SK-N-SH (cell line): Measurements from ENCODE around the gene CDCP2. TPM values are rescaled to one million over a fixed set of nuclear protein-coding genes. Genes with fewer than 3 reads are reported as not detected.

Experiments
- CTCF ChIA-PET: fragments of 300-600, 350-600 bp; formaldehyde crosslinking; extraction: SDS; loops from one replicate; lab custom pipeline; 2021; lab: Yijun Ruan, JAX
- POLR2A ChIA-PET: fragments of 350-600 bp; sonication (Branson Sonifier 250); formaldehyde crosslinking; extraction: SDS; loops from one replicate; lab custom pipeline; 2020; ENCODE audit warnings: antibody characterized with exemption, inconsistent platforms; lab: Yijun Ruan, JAX
- DNase-seq: peaks from one replicate; pipeline ENCODE4 v3.0.0; 2012
- H2AFZ ChIP-seq: fragments of 200-600 bp; sonication (generic); 2 replicates; pipeline ENCODE4 v1.8.1; 2016; ENCODE audit warnings: antibody characterized with exemption, mild to moderate bottlenecking, low read depth
- H3F3A ChIP-seq: fragments of 200-600 bp; sonication (generic); replicated peaks from 2 replicates; pipeline ENCODE3; 2016; ENCODE audit warnings: antibody characterized with exemption, mild to moderate bottlenecking; ENCODE audit not compliant: insufficient read depth
- H3K27ac ChIP-seq, 2 experiments: fragments of 200-500 bp in 1 of 2; fragments of 200-600 bp in 1 of 2; sonication (Bioruptor generic) in 1 of 2; sonication (generic), shearing (Covaris generic) in 1 of 2; 2 replicates each; pipeline versions ENCODE4 v1.5.1 to v1.6.1; 2014 to 2016; ENCODE audit warnings: low read depth in 2 of 2, inconsistent platforms in 1 of 2, low read length in 1 of 2, mild to moderate bottlenecking in 1 of 2, mixed read lengths in 1 of 2
- H3K27me3 ChIP-seq: fragments of 200-600 bp; sonication (generic), shearing (Covaris generic); 2 replicates; pipeline ENCODE4 v1.6.1; 2016; ENCODE audit warnings: mixed run types; ENCODE audit not compliant: insufficient read depth
- H3K36me3 ChIP-seq, 2 experiments: fragments of 200-500 bp in 1 of 2; fragments of 200-600 bp in 1 of 2; sonication (Bioruptor generic) in 1 of 2; sonication (generic) in 1 of 2; replicated peaks in 1 of 2; 2 replicates each; pipeline versions ENCODE3 to v1.5.1; 2014 to 2016; ENCODE audit warnings: low read length in 1 of 2, mild to moderate bottlenecking in 1 of 2; ENCODE audit not compliant: insufficient read depth in 2 of 2, control insufficient read depth in 1 of 2
- H3K4me1 ChIP-seq, 2 experiments: fragments of 200-500 bp in 1 of 2; fragments of 200-600 bp in 1 of 2; sonication (Bioruptor generic) in 1 of 2; sonication (generic), shearing (Covaris generic) in 1 of 2; 2 replicates each; pipeline versions ENCODE4 v1.5.1 to v1.6.1; 2014 to 2016; ENCODE audit warnings: low read depth in 1 of 2, low read length in 1 of 2, mixed run types in 1 of 2; ENCODE audit not compliant: insufficient read depth in 2 of 2, control insufficient read depth in 1 of 2
- H3K4me2 ChIP-seq: fragments of 200-600 bp; sonication (generic), shearing (Covaris generic); 2 replicates; pipeline ENCODE4 v1.6.1; 2017; ENCODE audit warnings: mixed run types
- H3K4me3 ChIP-seq, 2 experiments: fragments of 200-500 bp in 1 of 2; fragments of 200-600 bp in 1 of 2; sonication (Bioruptor generic) in 1 of 2; sonication (generic), shearing (Covaris generic) in 1 of 2; 2 replicates each; pipeline versions ENCODE4 v1.5.1 to v1.8.1; 2014 to 2016; ENCODE audit warnings: low read depth in 2 of 2, inconsistent platforms in 1 of 2, low read length in 1 of 2, mild to moderate bottlenecking in 1 of 2, mixed read lengths in 1 of 2, moderate library complexity in 1 of 2
- H3K79me2 ChIP-seq: fragments of 200-600 bp; sonication (generic); 2 replicates; pipeline ENCODE4 v1.8.1; 2017; ENCODE audit warnings: mild to moderate bottlenecking; ENCODE audit not compliant: insufficient read depth
- H3K9ac ChIP-seq: fragments of 200-600 bp; sonication (generic); 2 replicates; pipeline ENCODE4 v1.6.1; 2017; ENCODE audit warnings: mixed run types
- H3K9me2 ChIP-seq: fragments of 200-600 bp; sonication (generic); 2 replicates; pipeline ENCODE4 v1.6.1; 2017; ENCODE audit warnings: mixed run types
- H3K9me3 ChIP-seq: fragments of 200-600 bp; sonication (generic); 2 replicates; pipeline ENCODE4 v1.6.1; 2017; ENCODE audit warnings: mixed run types, mild to moderate bottlenecking, moderate library complexity
- H4K20me1 ChIP-seq: fragments of 200-600 bp; sonication (generic); 2 replicates; pipeline ENCODE4 v1.6.1; 2017; ENCODE audit warnings: mild to moderate bottlenecking, mixed run types; ENCODE audit not compliant: insufficient read depth
- CHD2 ChIP-seq: fragments of 150-350 bp; IDR thresholded peaks from 2 replicates; pipeline ENCODE4 v1.6.1; 2018; ENCODE audit warnings: low read length; ENCODE audit not compliant: partially characterized antibody
- ELF1 ChIP-seq: IDR thresholded peaks from 2 replicates; pipeline ENCODE4 v1.4.0; 2012
- EP300 ChIP-seq, 2 experiments: IDR thresholded peaks; 2 replicates each; pipeline versions ENCODE4 v1.4.0 to v1.6.1; 2012; ENCODE audit warnings: borderline replicate concordance in 1 of 2, low read depth in 1 of 2, low read length in 1 of 2
- EZH2phosphoT487 ChIP-seq: fragments of 200-600 bp; sonication (generic); IDR thresholded peaks from 2 replicates; pipeline ENCODE4 v1.6.1; 2017; ENCODE audit warnings: low read depth, mixed run types, mild to moderate bottlenecking, antibody characterized with exemption, moderate library complexity, borderline replicate concordance
- FOSL2 ChIP-seq: IDR thresholded peaks from 2 replicates; pipeline ENCODE4 v1.4.0; 2012; ENCODE audit warnings: low read depth, mild to moderate bottlenecking, moderate library complexity, borderline replicate concordance
- FOXJ3 ChIP-seq: sonication (generic); formaldehyde crosslinking; IDR thresholded peaks from 2 replicates; pipeline ENCODE4 v1.5.1; 2020; ENCODE audit warnings: mild to moderate bottlenecking, missing genetic modification reagents
- FOXM1 ChIP-seq: IDR thresholded peaks from 2 replicates; pipeline ENCODE4 v1.4.0; 2012; ENCODE audit warnings: low read depth, mild to moderate bottlenecking
- GABPA ChIP-seq: IDR thresholded peaks from 2 replicates; pipeline ENCODE4 v1.4.0; 2012; ENCODE audit warnings: low read depth, mild to moderate bottlenecking
- GATA2 ChIP-seq: sonication (generic); formaldehyde crosslinking; IDR thresholded peaks from 2 replicates; pipeline ENCODE4 v1.5.0; 2020; ENCODE audit warnings: mild to moderate bottlenecking, missing genetic modification reagents
- MEF2A ChIP-seq: IDR thresholded peaks from 2 replicates; pipeline ENCODE4 v1.4.0; 2012; ENCODE audit warnings: low read depth, borderline replicate concordance
- MXI1 ChIP-seq: IDR thresholded peaks from 2 replicates; pipeline ENCODE4 v1.6.1; 2012; ENCODE audit warnings: mild to moderate bottlenecking, low read depth, low read length, improper control_type of control experiment
- NFIC ChIP-seq: IDR thresholded peaks from 2 replicates; pipeline ENCODE4 v1.4.0; 2012; ENCODE audit warnings: borderline replicate concordance
- POLR2AphosphoS5 ChIP-seq: IDR thresholded peaks from 2 replicates; pipeline ENCODE4 v1.6.1; 2012; ENCODE audit warnings: low read depth, low read length
- RCOR1 ChIP-seq: fragments of 150-350 bp; IDR thresholded peaks from 2 replicates; pipeline ENCODE4 v1.6.1; 2017; ENCODE audit warnings: antibody characterized with exemption, low read length
- RXRA ChIP-seq: IDR thresholded peaks from 2 replicates; pipeline ENCODE4 v1.4.0; 2012; ENCODE audit warnings: low read depth, mild to moderate bottlenecking, borderline replicate concordance
- SMC3 ChIP-seq: IDR thresholded peaks from 2 replicates; pipeline ENCODE4 v1.6.1; 2012; ENCODE audit warnings: low read depth, low read length, improper control_type of control experiment
- TCF12 ChIP-seq: IDR thresholded peaks from 2 replicates; pipeline ENCODE4 v1.4.0; 2012
- YY1 ChIP-seq: IDR thresholded peaks from 2 replicates; pipeline ENCODE4 v1.4.0; 2012; ENCODE audit warnings: low read depth, mild to moderate bottlenecking
- WGBS: methylation state at CpG from one replicate; pipeline ENCODE4 v1.1.6; 2017; ENCODE audit warnings: low lambda C conversion rate; 5-methylcytosine and 5-hydroxymethylcytosine counted together
- polyA plus RNA-seq, 3 experiments: library from polyadenylated mRNA; depleted of rRNA; stranded (reverse); fragments of >200 nt; gene quantifications; 2 replicates each; pipeline ENCODE4 v1.2.3, GENCODE V29; 2012
- TF ChIP-seq, protein P1 (sequence below): IDR thresholded peaks from 2 replicates; pipeline ENCODE4 v1.4.0; 2012; ENCODE audit warnings: low read depth, borderline replicate concordance
- TF ChIP-seq, protein P2 (sequence below): fragments of 200-600 bp; sonication (generic); IDR thresholded peaks from 2 replicates; pipeline ENCODE4 v1.6.1; 2017; ENCODE audit warnings: antibody characterized with exemption, mild to moderate bottlenecking, moderate library complexity
- TF ChIP-seq, protein P3 (sequence below): fragments of 150-350 bp; IDR thresholded peaks from 2 replicates; pipeline ENCODE4 v1.6.1; 2017; ENCODE audit warnings: antibody characterized with exemption, low read length, low read depth, borderline replicate concordance

Gene CDCP2
- polyA plus RNA-seq, 1 of the 3 experiments (the other 2 are of a cell fraction) = not detected

DNA sequence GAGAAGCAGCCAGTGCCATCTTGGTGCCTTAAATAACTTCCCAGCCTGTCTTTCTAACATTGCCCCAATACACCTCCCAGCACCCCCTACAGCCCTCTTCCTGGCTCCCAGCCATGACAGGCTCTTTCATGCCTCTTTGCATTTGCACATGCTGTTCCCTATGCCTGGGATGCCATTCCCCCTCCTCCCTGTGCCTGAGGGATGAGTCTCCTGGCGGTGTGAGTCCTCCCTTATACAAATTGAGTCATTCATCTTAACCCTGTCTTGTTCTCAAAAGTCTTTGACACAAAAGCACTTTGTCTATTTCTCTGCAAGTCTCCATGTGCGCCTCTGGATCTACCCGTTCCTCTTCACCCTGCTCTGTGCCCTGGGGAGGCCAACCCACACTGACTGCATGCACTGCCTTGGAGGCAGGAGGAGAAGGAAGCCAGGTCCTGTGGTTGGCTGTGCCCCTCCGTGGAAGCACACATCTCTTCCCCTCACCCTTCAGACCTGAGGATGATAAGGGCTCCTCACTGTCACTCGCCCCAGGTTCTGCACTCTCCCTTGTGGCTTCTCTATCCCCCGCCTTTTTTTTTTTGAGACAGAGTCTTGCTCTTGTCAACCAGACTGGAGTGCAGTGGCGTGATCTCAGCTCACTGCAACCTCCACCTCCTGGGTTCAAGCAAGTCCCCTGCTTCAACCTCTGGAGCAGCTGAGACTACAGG is 25.1 kb downstream of the CDCP2 start:
- H3K4me1 ChIP-seq = no peaks in the 10 kb centered on the region; a peak in 1 of 4 replicates
- no peak overlapping the region for H3K9ac ChIP-seq
- H3K27ac ChIP-seq = no peak overlapping the region
- no peak for DNase-seq
- 71% methylated on average over 7 of the region's 7 CpGs for WGBS
- TF ChIP-seq NFIC = no peak
- no peak for TF ChIP-seq FOXJ3
- TF ChIP-seq MEF2A = no peak
- no peak for TF ChIP-seq FOSL2
- no peak for TF ChIP-seq GATA2 (CRISPR knock-in tag)
- no peak for TF ChIP-seq SMC3
- TF ChIP-seq, protein P1, sequence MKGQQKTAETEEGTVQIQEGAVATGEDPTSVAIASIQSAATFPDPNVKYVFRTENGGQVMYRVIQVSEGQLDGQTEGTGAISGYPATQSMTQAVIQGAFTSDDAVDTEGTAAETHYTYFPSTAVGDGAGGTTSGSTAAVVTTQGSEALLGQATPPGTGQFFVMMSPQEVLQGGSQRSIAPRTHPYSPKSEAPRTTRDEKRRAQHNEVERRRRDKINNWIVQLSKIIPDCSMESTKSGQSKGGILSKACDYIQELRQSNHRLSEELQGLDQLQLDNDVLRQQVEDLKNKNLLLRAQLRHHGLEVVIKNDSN = no peak
- no peak for TF ChIP-seq GABPA
- TF ChIP-seq RCOR1 = no peak
- TF ChIP-seq, protein P2, sequence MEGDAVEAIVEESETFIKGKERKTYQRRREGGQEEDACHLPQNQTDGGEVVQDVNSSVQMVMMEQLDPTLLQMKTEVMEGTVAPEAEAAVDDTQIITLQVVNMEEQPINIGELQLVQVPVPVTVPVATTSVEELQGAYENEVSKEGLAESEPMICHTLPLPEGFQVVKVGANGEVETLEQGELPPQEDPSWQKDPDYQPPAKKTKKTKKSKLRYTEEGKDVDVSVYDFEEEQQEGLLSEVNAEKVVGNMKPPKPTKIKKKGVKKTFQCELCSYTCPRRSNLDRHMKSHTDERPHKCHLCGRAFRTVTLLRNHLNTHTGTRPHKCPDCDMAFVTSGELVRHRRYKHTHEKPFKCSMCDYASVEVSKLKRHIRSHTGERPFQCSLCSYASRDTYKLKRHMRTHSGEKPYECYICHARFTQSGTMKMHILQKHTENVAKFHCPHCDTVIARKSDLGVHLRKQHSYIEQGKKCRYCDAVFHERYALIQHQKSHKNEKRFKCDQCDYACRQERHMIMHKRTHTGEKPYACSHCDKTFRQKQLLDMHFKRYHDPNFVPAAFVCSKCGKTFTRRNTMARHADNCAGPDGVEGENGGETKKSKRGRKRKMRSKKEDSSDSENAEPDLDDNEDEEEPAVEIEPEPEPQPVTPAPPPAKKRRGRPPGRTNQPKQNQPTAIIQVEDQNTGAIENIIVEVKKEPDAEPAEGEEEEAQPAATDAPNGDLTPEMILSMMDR = no peak
- H3F3A ChIP-seq = peaks cover 4% of the 10 kb centered on the region
- H3K79me2 ChIP-seq = no peaks in the 10 kb centered on the region
- H3K4me2 ChIP-seq = no peak overlapping the region
- ChIA-PET CTCF (interaction anchor here (1.6 to 1.7 kb wide), 2 partner anchors 49 to 362 kb away, joined by 3 to 5 read pairs; no protein-coding TSS in a partner anchor), POLR2A (no interaction called here)
- no peaks in the 10 kb centered on the region for H3K27me3 ChIP-seq
- H3K36me3 ChIP-seq = no peaks in the 10 kb centered on the region
- H3K9me2 ChIP-seq = no peaks in the 10 kb centered on the region
- no peak overlapping the region for H3K4me3 ChIP-seq
- no peaks in the 10 kb centered on the region for H3K9me3 ChIP-seq
- no peak overlapping the region for H2AFZ ChIP-seq
- no peaks in the 10 kb centered on the region for H4K20me1 ChIP-seq

- Histone ChIP-seq H3K27me3 (no peaks in the 10 kb centered on the region), H3K9ac (no peak overlapping the region), H3K4me3 (no peak overlapping the region), H3K36me3 (no peaks in the 10 kb centered on the region), H3K4me2 (no peak overlapping the region), H3F3A (peaks cover 4% of the 10 kb centered on the region), H4K20me1 (no peaks in the 10 kb centered on the region), H3K4me1 (peaks cover under 1 to 4% of the 10 kb centered on the region in 2 experiments; a peak in 2 of 4 replicates), H3K27ac (no peak overlapping the region), H3K79me2 (no peaks in the 10 kb centered on the region), H2AFZ (no peak overlapping the region), H3K9me2 (no peaks in the 10 kb centered on the region), H3K9me3 (no peaks in the 10 kb centered on the region)
- DNase-seq = no peak
- ChIA-PET CTCF (interaction anchor here (0.9 to 6.4 kb wide), 6 partner anchors 44 to 422 kb away, joined by 3 to 75 read pairs (median 3); partner anchors contain the start of gene ACOT11), POLR2A (interaction anchor here (0.8 kb wide), 1 partner anchor 363 kb away, joined by 4 read pairs; no protein-coding TSS in a partner anchor)
- 91% methylated on average over 3 of the region's 3 CpGs for WGBS
- TF ChIP-seq, protein P1 = no peak
- no peak for TF ChIP-seq NFIC
- TF ChIP-seq FOXM1 = no peak
- no peak for TF ChIP-seq EZH2phosphoT487
- no peak for TF ChIP-seq EP300 (IDR thresholded peaks at IDR 0.05; ENCODE audit: borderline replicate concordance in 1 of 2, low read depth in 1 of 2, low read length in 1 of 2)
- TF ChIP-seq POLR2AphosphoS5 = no peak
- TF ChIP-seq RXRA = no peak
- TF ChIP-seq MXI1 = no peak
- TF ChIP-seq, protein P3, sequence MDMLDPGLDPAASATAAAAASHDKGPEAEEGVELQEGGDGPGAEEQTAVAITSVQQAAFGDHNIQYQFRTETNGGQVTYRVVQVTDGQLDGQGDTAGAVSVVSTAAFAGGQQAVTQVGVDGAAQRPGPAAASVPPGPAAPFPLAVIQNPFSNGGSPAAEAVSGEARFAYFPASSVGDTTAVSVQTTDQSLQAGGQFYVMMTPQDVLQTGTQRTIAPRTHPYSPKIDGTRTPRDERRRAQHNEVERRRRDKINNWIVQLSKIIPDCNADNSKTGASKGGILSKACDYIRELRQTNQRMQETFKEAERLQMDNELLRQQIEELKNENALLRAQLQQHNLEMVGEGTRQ = no peak
- TF ChIP-seq ELF1 = no peak
- TF ChIP-seq FOSL2 = no peak
- TF ChIP-seq TCF12 = no peak
- no peak for TF ChIP-seq CHD2
- no peak for TF ChIP-seq YY1
Measured at GRCh38 chr1:54126271-54126815, 26.5 kb downstream of the CDCP2 start.
